ELF-1 (cell line): ENCODE data around the gene HNRNPAB.
A peak's percentile ranks its signal among the peaks of the same experiment; 100 is the strongest.

Experiments used
- DNase-seq: peaks from one replicate; pipeline ENCODE4 v3.0.0-alpha.2; 2016; ENCODE audit warnings: low read depth, low spot score

HNRNPAB gene

GRCh38 chr5:178211095-178212048, 7.0 kb downstream of the HNRNPAB start:
- DNase-seq = no peak

- DNase-seq = peak; percentile 38
Measured at GRCh38 chr5:178212241-178213002, 8.1 kb downstream of the HNRNPAB start.

GRCh38 chr5:178213003-178213461, 8.7 kb downstream of the HNRNPAB start:
- DNase-seq = no peak

- DNase-seq = peak; percentile 48
Measured at GRCh38 chr5:178213748-178214151, 9.4 kb downstream of the HNRNPAB start.

GRCh38 chr5:178214160-178214803, 9.9 kb downstream of the HNRNPAB start:
- DNase-seq = no peak

- DNase-seq = no peak
Measured at GRCh38 chr5:178215280-178216002, 11.1 kb downstream of the HNRNPAB start.

GRCh38 chr5:178216088-178216534, 11.8 kb downstream of the HNRNPAB start:
- no peak for DNase-seq

GRCh38 chr5:178216779-178217178, 12.4 kb downstream of the HNRNPAB start:
- DNase-seq = no peak

- no peak for DNase-seq
Measured at GRCh38 chr5:178218237-178218776, 14.0 kb downstream of the HNRNPAB start.

- DNase-seq = no peak
Measured at GRCh38 chr5:178218827-178219226, 14.5 kb downstream of the HNRNPAB start.

- no peak for DNase-seq
Measured at GRCh38 chr5:178221282-178221681, 16.9 kb downstream of the HNRNPAB start.

GRCh38 chr5:178221853-178222252, 17.5 kb downstream of the HNRNPAB start:
- no peak for DNase-seq

- DNase-seq = no peak
Measured at GRCh38 chr5:178222292-178222691, 18.0 kb downstream of the HNRNPAB start.

GRCh38 chr5:178223196-178223773, 19.0 kb downstream of the HNRNPAB start:
- DNase-seq = no peak

- DNase-seq = peak; percentile 92
Measured at GRCh38 chr5:178223828-178224335, 19.5 kb downstream of the HNRNPAB start.

GRCh38 chr5:178224403-178224802, 20.1 kb downstream of the HNRNPAB start:
- DNase-seq = no peak

GRCh38 chr5:178225174-178225573, 20.8 kb downstream of the HNRNPAB start:
- no peak for DNase-seq

- no peak for DNase-seq
Measured at GRCh38 chr5:178227138-178227659, 22.9 kb downstream of the HNRNPAB start.

- DNase-seq = no peak
Measured at GRCh38 chr5:178227929-178228328, 23.6 kb downstream of the HNRNPAB start.

- DNase-seq = no peak
Measured at GRCh38 chr5:178228609-178229008, 24.3 kb downstream of the HNRNPAB start.
